GM19452 (cell line): ENCODE measurements around the gene CFAP251.
"Not testable (repeated sequence)": the region's sequence is repeated elsewhere in the genome, so short reads cannot be mapped to it uniquely, and the experiment has no call there.

Source experiments
- ATAC-seq: cut with Tn5 transposase; IDR thresholded peaks from one replicate; pipeline ENCODE4 v1.9.1; 2021; ENCODE audit not compliant: unreplicated experiment

Gene CFAP251

DNA sequence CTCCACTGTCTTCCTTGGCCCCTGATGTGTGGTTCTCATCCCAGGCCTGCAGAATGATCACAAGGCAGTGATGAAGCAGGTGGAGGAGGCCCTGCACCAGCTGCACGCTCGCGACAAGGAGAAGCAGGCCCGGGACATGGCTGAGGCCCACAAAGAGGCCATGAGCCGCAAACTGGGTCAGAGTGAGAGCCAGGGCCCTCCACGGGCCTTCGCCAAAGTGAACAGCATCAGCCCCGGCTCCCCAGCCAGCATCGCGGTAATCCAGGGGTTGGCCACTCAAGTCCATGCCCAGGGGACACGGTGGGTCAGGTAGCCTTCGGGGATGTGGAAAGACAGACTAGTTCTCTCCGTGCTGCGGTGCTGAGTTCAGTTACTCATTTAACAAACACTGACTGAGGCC is 18.8 kb upstream of the CFAP251 start:
- no peak for ATAC-seq

DNA sequence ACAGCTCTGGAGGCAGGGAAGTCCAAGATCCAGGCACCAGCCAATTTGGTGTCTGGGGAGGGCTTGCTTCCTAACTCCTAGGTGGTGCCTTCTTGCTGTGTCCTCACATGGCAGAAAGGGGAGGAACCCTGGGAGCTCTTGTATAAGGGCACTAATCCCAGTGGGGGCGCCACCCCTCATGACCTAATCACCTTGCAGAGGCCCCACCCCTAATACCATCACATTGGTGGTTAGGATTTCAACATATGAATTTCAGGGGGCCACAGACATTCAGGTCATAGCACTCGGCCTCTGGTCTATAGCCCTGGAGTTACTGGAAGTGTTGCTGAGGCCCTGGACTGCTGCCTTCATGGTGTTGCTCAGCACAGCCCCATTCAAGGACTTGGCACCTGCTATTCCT is 15.2 kb upstream of the CFAP251 start:
- ATAC-seq: no peak

DNA sequence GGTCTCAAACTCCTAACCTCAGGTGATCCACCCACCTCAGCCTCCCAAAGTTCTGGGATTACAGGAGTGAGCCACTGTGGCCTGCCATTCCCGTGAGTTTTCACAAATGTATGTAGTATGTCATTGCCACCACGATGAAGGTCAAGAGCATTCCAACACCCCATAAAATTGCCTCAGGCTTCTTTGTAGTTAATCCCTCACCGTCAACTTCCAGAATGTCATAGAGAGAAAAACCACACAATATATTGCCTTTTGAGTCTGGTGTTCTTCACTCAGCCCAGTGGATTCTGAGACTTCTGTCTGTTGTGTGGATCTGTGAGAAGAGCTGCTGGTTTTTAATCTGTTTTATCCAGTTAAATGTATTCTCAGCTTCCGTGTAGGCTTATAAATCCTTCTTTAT is 12.6 kb upstream of the CFAP251 start:
- no peak for ATAC-seq

DNA sequence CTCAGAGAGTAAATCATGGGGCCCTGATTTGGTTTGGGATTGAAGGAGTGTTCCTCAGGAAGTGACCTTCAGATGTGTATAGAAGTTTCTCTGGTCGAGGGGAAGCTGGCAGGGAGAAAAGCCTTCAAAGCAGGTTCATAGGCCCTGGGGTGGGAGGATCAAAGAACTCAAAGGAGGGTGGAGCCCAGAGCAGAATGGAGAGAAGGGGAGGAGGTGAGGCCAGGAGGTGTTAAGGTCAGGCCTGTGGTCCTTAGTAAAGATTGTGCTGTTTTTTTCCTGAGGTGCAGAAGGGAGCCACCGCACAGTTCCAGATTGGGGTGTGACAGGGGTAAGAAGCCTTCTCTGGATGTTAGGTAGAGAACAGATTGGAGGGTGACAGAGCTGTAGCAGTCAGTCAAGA is 9.7 kb upstream of the CFAP251 start:
- no peak for ATAC-seq

DNA sequence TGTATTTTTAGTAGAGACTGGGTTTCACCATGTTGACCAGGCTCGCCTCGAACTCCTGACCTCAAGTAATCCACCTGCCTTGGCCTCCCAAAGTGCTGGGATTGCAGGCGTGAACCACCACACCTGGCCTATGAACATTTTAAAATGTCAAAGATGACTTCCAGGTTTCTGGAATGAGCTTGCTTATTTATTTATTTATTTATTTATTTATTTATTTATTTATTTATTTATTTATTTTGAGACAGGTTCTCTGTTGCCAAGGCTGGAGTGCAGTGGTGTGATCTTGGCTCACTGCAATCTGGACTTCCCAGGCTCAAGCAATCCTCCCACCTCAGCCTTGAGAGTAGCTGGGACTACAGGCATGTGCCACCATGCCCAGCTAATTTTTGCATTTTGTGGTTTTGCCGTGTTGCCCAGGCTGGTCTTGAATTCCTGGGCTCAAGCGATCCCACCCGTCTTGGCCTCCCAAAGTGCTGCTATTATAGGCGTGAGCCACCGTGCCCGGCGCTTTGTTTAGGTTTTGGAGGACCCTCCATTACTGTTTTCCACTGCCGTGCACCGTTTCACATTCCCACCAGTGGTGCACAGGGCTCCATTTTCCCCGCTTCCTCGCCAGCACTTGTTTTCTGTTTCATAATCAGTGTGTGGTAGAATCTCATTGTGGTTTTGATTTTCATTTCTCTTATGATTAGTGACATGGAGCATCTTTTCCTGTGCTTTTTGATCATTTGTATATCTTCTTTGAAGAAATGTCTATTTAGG is 6.4 kb upstream of the CFAP251 start:
- no peak for ATAC-seq

DNA sequence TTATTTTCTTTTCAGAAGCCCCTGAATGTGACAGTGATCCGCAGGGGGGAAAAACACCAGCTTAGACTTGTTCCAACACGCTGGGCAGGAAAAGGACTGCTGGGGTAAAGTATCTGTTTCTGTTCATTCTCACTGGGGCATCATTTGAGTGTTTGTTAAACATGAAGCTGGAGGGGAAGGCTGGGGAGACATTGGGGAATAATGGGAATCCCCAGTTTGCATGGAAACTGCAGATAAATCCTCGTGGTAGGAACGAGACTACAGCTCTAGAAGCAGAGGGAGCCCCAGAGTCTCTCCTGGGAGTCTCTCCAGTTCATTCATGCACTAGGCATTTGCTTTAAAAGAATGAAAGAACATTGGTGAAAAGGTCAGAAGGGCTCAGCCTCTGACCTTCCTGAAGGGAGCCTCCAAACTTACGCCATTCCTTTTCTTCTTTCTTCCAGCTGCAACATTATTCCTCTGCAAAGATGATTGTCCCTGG is 2.5 kb upstream of the CFAP251 start:
- no peak for ATAC-seq

DNA sequence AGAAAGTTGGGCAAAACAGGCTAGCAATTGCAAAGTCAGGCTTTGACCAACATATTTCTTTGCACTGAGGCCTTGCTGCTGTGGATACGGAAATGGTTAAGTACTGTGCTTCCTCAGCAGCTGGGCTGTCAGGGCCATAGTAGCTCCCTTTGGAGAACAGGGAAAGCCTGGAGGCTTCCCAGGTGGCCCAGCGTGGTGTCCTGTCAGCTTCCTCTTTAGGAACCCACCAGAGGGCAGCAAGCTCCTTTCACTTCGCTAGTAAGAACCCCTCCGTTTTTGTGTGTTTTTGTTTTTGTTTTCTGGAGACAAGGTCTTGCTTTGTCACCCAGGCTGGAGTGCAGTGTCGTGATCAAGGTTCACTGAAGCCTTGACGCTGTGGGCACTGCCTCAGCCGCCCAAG is 1.7 kb upstream of the CFAP251 start:
- no peak for ATAC-seq

DNA sequence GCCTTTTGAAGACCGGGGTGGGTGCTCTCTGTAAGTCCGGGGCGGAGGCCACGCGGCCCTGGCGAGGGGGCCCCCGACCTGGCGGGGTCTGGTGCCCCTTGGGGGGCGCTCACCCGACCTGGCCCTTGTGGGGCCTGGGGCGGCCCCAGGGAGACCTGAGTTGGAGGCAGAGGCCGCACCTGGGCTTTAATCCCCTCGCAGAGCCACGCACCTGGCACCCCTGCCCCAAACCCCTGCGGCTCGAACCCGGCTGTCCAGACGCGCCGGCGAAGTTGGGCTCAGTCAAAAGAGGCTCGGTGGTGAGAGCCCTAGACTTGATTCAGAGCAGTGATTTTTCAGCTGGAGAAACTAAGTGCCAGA is 267 bp downstream of the CFAP251 start:
- ATAC-seq: peak; percentile 32

DNA sequence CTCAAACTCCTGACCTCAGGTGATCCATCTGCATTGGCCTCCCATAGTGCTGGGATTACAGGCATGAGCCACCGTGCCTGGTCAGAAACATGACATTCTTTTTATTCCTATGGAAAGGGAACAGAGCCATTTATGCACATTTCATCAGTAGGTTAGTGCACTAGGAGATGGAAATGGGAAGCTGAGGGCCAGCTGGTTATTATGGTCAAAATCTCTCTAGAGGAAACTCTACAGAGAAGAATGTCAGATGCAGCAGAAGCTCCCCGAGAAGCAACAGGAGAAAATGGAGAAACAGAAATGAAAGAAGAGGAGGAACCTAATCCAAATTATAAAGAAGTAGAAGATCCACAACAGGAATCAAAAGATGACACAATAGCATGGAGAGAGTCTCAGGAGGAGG is 2.7 kb downstream of the CFAP251 start:
- no peak for ATAC-seq

DNA sequence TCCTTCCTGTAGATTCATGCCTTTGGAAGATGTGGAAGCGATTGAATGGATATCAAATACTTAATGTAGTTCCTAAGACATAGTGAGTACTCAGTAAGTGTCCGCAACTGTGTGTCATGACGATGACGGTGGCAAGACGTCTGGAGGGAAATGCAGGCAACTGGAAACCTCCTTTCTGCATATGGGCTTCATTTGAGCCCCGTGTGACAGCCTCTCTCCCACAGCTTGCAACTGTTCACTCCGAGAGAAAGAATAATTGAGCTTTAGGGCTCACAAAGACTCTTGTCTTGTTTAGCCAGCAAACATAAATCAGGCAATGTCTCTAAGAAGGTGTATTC is 6.9 kb downstream of the CFAP251 start:
- ATAC-seq: no peak

DNA sequence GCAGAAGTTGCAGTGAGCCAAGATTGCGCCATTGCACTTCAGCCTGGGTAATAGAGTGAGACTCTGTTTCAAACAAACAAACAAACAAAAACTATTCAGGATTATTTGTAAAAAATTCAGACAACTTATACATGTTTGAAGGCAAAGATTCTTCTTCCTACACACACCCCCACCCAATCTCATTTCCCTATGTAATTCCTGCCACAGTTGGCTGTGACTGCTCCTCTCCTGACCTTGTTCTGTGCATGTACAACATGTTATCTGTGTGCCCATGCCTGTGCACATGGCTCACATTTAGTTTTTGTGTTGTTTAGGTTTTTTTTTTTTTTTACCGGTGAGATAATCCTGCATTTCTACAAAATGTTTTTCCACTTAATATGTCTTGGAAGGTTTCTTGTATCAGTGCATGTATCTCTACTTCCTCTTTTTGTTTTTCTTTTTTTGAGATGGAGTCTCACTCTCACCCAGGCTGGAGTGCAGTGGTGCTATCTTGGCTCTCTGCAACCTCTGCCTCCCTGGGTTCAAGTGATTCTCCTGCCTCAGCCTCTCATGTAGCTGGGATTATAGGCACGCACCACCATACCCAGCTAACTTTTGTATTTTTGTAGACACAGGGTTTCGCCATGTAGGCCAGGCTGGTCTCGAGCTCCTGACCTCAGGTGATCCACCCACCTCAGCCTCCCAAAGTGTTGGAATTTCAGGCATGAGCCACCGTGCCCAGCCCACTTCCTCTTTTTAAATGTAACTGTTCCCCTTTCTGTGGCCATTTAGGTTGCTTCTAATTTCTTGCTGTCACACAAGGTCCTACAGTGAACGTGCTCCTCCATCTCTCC is 8.7 kb downstream of the CFAP251 start:
- ATAC-seq: no peak

DNA sequence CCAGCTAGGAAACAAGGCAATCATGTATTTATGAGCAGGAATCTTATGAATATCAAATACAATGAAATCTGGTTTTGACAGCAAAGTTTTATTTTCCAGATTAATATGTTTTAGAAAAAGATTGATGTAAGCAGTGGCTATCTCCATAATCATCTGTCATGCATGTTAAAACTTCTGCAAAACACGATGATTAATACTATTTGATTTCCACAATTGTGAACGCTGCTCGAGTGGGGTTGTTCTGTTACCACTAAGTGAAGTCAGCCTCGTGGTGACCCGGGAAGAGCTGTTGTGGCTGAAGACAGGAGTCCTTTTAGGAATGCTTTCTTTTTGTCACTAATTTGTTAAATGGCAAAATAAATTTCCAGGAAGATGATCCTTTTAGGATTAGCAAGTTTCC is 9.4 kb downstream of the CFAP251 start:
- no peak for ATAC-seq

DNA sequence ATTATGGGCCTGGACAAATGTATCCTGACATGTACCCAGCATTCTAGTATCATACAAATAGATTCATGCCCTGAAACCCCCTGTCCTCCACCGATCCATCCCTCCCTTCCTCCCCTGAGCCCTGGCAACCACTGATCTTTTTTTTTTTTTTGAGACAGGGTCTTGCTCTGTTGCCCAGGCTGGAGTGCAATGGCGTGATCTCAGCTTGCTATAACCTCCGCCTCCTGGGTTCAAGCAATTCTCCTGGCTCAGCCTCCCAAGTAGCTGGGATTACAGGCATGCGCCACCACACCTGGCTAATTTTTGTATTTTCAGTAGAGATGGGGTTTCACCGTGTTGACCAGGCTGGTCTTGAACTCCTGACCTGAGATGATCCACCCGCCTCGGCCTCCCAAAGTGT is 11.2 kb downstream of the CFAP251 start:
- ATAC-seq: not testable (repeated sequence)

DNA sequence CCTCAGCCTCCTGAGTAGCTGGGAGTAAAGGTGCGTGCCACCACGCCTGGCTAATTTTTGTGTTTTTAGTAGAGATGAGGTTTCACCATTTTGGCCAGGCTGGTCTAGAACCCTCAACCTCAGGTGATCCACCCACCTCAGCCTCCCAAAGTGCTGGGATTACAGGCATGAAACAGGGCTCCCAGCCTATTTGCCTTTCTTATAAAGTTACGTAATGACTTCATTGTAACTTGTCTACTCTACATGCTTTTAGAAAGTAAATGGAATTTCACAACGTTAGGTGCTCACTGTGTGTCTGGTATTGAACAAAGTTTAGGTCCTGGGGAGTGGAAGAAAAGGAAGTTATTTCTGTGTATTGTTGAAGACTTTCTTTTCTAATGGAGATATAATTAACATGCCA is 12.5 kb downstream of the CFAP251 start:
- ATAC-seq: no peak

DNA sequence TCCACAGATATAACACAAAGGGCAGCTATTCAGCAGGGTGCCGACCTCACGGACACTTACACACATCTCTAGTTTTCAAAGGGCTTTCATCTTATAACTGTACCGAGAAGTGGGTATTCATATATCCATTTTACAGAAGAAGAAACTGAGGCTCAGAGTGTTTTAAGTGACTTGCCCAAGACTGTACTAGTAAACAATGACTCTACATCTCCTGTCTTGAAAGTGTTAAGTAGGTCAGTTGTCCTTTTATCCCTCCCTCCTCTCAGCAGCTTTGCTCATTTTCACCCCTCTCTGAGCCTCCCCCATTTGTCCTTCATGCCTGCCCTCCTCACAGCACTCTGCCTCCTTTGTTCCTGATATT is 13.8 kb downstream of the CFAP251 start:
- no peak for ATAC-seq

DNA sequence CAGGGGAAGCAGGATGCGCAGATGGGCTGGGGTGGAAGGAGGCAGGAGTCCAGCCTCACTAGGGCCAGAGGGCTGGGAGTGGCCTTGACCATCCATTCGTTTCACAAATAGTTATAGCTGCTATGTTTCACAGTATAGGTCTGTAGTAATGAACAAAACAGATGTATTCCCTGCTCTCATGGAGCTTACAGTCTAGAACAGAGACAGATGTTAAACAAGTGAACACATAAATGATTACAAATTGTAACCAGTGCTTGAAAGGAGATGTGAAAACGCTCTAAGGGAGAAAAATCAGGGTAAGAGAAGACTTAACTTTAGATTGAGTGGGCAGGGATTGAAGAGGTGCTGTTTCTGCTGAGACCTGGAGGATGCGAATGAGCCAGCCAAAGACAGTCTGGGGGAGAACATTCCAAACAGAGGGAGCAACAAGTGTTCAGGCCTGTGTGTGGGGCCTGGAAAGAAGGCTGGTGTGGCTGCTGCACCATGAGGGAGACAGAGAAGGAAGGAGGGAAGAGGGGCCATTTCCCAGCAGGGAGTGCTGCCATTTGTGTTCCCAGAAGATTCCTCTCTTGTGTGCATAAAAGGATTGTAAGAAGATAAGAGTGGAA is 14.6 kb downstream of the CFAP251 start:
- no peak for ATAC-seq

DNA sequence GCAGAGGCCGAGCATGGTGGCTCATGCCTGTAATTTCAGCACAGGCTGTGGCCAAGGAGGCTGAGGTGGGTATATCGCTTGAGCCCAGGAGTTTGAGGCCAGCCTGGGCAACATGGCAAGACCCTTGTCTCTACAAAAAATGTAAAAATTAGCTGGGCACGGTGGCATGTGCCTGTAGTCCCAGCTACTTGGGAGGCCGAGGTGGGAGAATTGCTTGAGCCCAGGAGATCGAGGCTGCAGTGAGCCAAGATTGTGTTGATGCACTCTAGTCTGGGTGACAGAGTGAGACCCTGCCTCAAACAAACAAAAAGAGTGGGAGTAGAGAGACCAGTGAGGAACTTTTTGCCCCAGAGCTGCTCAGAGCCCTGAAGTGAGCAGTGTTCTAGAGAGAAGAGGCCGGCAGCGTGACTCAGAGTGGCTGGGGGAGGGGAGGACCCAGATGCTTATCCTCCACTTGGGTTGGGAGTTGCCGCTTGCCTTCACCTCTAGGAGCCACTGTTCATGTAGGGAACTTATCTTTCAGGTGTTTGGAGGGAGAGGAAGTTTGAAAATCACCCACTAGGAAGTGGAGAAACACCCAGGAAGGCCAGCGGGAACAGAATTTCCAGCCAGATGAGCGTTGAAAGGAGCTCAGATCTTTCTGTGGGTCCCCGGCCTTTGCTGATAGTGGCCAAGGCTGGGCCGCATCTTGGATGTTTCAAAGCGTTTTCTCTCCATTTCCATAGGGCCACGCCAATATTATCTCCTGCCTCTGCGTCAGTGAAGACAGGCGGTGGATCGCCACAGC is 15.3 kb downstream of the CFAP251 start:
- no peak for ATAC-seq

DNA sequence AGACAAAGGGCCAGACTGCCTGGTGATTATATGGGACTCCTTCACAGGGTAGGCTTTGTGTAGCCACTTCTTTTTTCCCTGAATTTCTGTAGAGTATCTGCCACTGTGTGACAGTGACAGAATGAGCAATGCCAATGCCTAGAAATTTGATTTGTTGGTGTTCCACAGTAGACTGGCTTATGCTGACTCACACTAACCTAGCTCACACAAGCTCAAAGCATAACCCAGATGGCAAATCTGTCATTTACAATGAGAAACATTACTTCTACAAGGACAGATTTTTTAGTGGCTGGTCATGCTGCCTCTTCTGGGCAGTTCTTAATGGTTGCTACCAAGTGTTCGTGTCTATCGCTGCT is 15.9 kb downstream of the CFAP251 start:
- no peak for ATAC-seq

DNA sequence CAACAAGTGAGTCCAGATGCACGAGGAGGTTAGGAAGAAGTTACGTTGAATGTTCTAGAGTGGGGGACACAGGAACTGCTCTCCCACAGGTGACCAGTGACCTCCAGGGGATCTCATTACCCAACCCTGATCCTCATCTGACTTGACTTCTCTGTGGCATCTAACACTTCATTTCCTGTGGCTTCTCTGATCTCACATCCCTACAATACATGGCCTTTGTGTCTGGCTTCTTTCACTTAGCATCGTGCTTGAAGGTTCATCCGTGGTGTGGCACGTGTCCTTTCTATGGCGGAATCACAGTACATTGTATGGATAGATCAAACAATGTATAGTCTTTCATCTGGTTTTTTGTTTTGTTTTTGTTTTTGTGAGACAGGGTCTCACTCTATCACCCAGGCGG is 19.3 kb downstream of the CFAP251 start:
- ATAC-seq: no peak

DNA sequence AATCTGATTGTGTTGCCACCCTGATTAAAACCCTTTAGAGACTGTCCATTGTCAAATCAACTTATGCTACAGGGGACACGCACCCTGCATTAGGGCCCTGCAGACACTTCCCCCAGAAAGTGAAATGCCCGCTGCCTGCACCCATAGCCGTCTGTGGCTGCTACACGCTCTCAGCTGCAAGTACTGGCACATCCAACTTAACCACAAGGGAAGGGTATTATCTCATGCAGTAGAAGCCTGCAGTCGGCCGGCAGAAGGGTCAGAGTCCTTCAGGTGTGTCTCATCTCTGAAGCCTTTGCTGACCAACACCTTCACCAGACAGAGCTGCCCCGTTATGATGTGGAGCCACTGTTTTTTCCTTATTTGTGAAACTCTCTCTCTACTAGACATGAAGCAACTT is 20.8 kb downstream of the CFAP251 start:
- no peak for ATAC-seq

DNA sequence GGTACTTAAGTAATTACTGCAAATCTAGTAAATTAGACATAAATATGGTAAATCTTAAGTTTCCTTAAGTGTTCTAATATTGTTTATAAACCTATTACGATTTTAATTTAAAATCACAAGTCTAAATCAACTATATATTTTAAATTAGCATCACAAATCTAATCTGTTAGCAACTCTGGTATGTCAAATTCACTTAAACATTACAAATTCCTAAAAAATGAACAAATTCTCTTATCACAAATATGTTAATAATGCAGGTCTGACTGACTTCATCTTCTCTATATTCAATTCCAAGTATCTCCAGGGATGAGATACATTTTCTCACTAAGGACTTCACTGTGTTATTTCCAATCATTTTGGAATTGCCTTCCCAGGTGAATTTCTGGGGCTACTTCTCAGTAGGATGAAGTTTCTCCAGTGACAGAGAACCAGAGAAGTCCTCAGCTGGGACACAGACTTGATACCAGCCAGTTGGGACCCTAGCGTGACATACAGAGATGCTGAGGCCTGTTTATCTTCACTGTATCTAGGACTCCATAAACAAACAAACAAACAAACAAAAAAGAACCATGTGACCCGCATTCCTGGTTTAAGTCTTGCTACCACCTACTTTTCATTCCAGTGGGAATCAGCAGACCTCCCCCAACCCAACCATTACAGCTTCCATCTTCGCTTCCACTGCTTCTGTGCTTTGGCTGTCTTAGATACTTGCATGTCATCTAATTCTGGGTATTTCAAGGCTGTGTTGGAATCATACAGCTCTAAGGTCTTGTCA is 21.8 kb downstream of the CFAP251 start:
- ATAC-seq: no peak
